Measurements from ENCODE around the gene CHPT1.

The CHPT1 gene

DNA sequence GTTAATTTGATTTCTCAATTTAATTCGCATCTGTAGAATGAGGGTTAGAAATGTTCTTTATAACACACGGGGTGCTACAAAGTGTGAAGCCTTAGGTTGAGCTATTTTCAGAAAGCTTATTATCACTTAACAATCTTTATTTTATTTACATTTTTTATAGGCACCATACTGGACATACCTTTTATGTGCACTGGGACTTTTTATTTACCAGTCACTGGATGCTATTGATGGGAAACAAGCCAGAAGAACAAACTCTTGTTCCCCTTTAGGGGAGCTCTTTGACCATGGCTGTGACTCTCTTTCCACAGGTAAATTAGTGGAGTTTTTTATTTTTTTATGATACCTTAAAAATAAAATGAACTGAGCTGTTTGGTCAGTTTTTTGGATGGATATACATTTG is 16.5 kb downstream of the CHPT1 start:
- Histone ChIP-seq H3K9me3 (ENCODE audit: control insufficient read depth, low read length) (no peaks in the 10 kb centered on the region), H3K27ac (no peak overlapping the region)

DNA sequence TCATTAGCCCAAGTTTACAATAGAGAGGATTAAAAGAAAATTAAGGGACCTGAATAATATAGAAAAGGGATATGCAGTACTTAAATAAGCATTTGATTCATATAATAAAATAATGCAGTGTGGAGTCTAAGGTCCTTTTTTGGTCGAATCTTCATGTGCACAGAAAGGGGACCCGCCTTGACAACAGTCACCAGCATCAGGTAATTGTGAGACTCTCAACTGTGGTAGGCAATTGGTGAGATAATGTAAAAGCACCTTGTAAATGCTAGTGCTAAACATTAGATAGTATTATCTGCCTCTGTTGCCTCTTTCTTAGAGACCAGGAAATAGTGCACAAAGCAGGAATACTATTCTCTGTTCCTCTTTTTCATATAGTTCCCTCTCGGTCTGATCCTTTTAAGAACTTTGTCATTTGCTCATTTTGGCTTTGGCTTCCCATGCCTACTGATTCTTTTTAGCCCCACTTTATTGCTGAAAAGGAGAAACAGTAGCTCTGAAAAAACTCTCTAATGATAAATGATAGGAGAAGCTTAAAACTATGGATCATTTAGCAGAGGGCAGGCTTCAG is 17.5 kb downstream of the CHPT1 start:
- Histone ChIP-seq H3K27ac (no peak overlapping the region), H3K79me2 (peaks cover 14% of the 10 kb centered on the region), H2AFZ (no peak overlapping the region), H3K4me2 (ENCODE audit: low read length) (no peak overlapping the region), H3K9ac (no peak overlapping the region), H3K36me3 (ENCODE audit: control insufficient read depth, insufficient read depth, low read length) (no peaks in the 10 kb centered on the region), H3K4me3 (ENCODE audit: low read depth, low read length) (no peak overlapping the region), H3K4me1 (peaks cover 9% of the 10 kb centered on the region), H3K27me3 (ENCODE audit: control insufficient read depth, insufficient read depth, low read length) (no peaks in the 10 kb centered on the region), H3K9me3 (ENCODE audit: control insufficient read depth, low read length) (no peaks in the 10 kb centered on the region)
- TF ChIP-seq, protein P1, sequence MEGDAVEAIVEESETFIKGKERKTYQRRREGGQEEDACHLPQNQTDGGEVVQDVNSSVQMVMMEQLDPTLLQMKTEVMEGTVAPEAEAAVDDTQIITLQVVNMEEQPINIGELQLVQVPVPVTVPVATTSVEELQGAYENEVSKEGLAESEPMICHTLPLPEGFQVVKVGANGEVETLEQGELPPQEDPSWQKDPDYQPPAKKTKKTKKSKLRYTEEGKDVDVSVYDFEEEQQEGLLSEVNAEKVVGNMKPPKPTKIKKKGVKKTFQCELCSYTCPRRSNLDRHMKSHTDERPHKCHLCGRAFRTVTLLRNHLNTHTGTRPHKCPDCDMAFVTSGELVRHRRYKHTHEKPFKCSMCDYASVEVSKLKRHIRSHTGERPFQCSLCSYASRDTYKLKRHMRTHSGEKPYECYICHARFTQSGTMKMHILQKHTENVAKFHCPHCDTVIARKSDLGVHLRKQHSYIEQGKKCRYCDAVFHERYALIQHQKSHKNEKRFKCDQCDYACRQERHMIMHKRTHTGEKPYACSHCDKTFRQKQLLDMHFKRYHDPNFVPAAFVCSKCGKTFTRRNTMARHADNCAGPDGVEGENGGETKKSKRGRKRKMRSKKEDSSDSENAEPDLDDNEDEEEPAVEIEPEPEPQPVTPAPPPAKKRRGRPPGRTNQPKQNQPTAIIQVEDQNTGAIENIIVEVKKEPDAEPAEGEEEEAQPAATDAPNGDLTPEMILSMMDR (IDR thresholded peaks at IDR 0.05): no peak

More for the DNA sequence above, 16.5 kb downstream of the CHPT1 start:
- H2AFZ ChIP-seq: no peak overlapping the region
- H3K4me3 ChIP-seq (ENCODE audit: low read depth, low read length): peak overlapping the region; percentile 23
- peaks cover 9% of the 10 kb centered on the region for H3K4me1 ChIP-seq
- H3K36me3 ChIP-seq (ENCODE audit: control insufficient read depth, insufficient read depth, low read length): no peaks in the 10 kb centered on the region
- TF ChIP-seq, protein P1 (IDR thresholded peaks at IDR 0.05): no peak
- H3K4me2 ChIP-seq (ENCODE audit: low read length): peak overlapping the region; percentile 29
- H3K79me2 ChIP-seq: peaks cover 24% of the 10 kb centered on the region
- no peaks in the 10 kb centered on the region for H3K27me3 ChIP-seq (ENCODE audit: control insufficient read depth, insufficient read depth, low read length)
- no peak overlapping the region for H3K9ac ChIP-seq

DNA sequence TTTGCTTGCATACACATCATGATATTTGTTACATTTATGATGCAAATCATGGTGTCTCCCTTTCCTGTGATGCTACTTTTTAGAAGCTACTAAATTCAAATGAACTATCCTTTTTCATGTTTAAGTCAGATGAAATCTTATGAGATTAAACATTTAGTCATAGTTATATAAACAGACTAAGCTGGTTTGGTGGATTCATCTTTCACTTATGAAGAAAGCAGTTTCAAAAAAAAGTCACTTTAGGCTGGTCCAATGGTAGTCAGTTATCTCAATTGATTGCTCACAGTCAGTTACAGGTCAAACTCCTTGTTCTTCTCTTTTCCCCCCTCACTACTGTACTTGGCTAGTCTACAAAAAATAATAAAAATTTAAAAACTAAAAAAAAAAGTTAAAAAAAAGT is 22.1 kb downstream of the CHPT1 start:
- H3K27ac ChIP-seq: no peak overlapping the region
- H3K9me3 ChIP-seq (ENCODE audit: control insufficient read depth, low read length): no peaks in the 10 kb centered on the region
- H3K27me3 ChIP-seq (ENCODE audit: control insufficient read depth, insufficient read depth, low read length): no peaks in the 10 kb centered on the region
- no peaks in the 10 kb centered on the region for H3K36me3 ChIP-seq (ENCODE audit: control insufficient read depth, insufficient read depth, low read length)
- TF ChIP-seq, protein P1 (IDR thresholded peaks at IDR 0.05): no peak
- H3K4me3 ChIP-seq (ENCODE audit: low read depth, low read length): no peak overlapping the region
- H3K9ac ChIP-seq: no peak overlapping the region
- no peak overlapping the region for H2AFZ ChIP-seq
- H3K4me2 ChIP-seq (ENCODE audit: low read length): no peak overlapping the region
- no peaks in the 10 kb centered on the region for H3K4me1 ChIP-seq
- peaks cover 3% of the 10 kb centered on the region for H3K79me2 ChIP-seq

- no peaks in the 10 kb centered on the region for H3K27me3 ChIP-seq (ENCODE audit: control insufficient read depth, insufficient read depth, low read length)
- no peak overlapping the region for H3K4me3 ChIP-seq (ENCODE audit: low read depth, low read length)
- H3K4me1 ChIP-seq: no peaks in the 10 kb centered on the region
- H3K9ac ChIP-seq: no peak overlapping the region
- H2AFZ ChIP-seq: no peak overlapping the region
- H3K79me2 ChIP-seq: peaks cover 3% of the 10 kb centered on the region
- H3K36me3 ChIP-seq (ENCODE audit: control insufficient read depth, insufficient read depth, low read length): no peaks in the 10 kb centered on the region
- H3K9me3 ChIP-seq (ENCODE audit: control insufficient read depth, low read length): no peaks in the 10 kb centered on the region
- TF ChIP-seq, protein P1 (IDR thresholded peaks at IDR 0.05): no peak
- H3K4me2 ChIP-seq (ENCODE audit: low read length): no peak overlapping the region
- H3K27ac ChIP-seq: no peak overlapping the region
These were observed 22.7 kb downstream of the CHPT1 start for GRCh38 chr12:101720118-101720517.

GRCh38 chr12:101722392-101722791 is 25.0 kb downstream of the CHPT1 start:
- no peak overlapping the region for H3K4me3 ChIP-seq (ENCODE audit: low read depth, low read length)
- no peaks in the 10 kb centered on the region for H3K27me3 ChIP-seq (ENCODE audit: control insufficient read depth, insufficient read depth, low read length)
- no peaks in the 10 kb centered on the region for H3K36me3 ChIP-seq (ENCODE audit: control insufficient read depth, insufficient read depth, low read length)

More at GRCh38 chr12:101722392-101722791, 25.0 kb downstream of the CHPT1 start:
- Histone ChIP-seq H3K9ac (no peak overlapping the region), H3K4me2 (ENCODE audit: low read length) (no peak overlapping the region), H3K27ac (no peak overlapping the region), H3K4me1 (no peaks in the 10 kb centered on the region), H3K9me3 (ENCODE audit: control insufficient read depth, low read length) (no peaks in the 10 kb centered on the region), H2AFZ (no peak overlapping the region), H3K79me2 (peaks cover 3% of the 10 kb centered on the region)
- TF ChIP-seq, protein P1 (IDR thresholded peaks at IDR 0.05): no peak

All from parathyroid adenoma (tissue), 2 donors.